Measurements from ENCODE around the gene NOP53.
A peak's percentile ranks its signal among the peaks of the same experiment; 100 is the strongest.
"Not testable (repeated sequence)": the region's sequence is repeated elsewhere in the genome, so short reads cannot be mapped to it uniquely, and the experiment has no call there.

Gene NOP53

DNA sequence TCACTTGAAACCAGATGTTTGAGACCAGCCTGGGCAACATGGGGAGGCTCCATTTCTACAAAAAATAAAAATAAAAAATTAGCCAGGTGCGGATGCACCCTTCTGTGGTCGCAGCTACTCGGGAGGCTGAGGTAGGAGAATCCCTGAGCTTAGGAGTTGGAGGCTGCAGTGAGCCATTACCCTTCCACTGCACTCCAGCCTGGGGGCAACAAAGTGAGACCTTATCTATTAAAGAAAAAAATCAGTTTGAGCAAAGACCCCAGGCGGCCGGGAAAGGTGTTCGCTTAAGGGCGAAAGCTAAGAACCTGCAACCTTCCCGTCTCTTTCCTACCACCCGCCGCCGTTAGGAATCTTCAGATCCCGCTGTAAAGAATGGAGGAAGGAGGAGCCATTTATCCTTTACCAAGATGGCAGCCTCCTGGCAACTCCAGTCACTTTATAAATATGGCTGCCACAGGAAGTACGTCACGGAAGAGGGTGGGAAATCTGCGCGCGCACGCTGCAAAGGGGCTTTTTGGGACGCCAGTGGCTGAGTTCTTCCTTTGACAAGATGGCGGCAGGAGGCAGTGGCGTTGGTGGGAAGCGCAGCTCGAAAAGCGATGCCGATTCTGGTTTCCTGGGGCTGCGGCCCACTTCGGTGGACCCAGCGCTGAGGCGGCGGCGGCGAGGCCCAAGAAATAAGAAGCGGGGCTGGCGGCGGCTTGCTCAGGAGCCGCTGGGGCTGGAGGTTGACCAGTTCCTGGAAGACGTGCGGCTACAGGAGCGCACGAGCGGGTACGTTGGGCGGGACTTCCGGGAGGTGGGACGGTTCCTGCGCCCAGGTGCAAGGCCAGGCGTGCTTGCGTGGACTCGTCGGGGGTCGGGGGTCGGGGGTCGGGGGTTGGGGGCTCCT lies at the start of gene NOP53:
Gene NOP53 (plus strand): TSS at position 537 of the 892 bp plus-strand sequence. CDS start 14 bp downstream, at position 551.
- peak; percentile 93 to 100 for DNase-seq

DNA sequence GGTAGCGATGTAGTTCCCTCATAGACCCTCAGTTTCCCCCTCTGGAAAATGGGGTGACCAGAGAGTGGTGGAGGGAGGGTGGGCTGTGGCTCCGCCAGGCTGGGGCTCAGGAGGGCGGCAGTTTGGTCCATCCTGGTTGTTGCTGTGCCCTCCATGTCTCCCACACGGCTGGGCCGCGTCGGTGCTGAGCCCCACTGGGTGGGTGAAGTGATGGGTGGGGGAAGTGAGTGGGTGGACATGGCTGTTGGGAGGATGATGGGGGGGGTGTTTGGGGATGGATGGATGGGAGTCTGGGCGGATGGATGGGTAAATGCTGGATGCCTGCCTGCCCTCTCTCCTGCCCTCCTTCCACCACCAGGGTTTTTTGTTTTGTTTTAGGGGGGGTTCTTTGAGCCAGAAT lies 48.7 kb upstream of the NOP53 start:
- DNase-seq = no peak

DNA sequence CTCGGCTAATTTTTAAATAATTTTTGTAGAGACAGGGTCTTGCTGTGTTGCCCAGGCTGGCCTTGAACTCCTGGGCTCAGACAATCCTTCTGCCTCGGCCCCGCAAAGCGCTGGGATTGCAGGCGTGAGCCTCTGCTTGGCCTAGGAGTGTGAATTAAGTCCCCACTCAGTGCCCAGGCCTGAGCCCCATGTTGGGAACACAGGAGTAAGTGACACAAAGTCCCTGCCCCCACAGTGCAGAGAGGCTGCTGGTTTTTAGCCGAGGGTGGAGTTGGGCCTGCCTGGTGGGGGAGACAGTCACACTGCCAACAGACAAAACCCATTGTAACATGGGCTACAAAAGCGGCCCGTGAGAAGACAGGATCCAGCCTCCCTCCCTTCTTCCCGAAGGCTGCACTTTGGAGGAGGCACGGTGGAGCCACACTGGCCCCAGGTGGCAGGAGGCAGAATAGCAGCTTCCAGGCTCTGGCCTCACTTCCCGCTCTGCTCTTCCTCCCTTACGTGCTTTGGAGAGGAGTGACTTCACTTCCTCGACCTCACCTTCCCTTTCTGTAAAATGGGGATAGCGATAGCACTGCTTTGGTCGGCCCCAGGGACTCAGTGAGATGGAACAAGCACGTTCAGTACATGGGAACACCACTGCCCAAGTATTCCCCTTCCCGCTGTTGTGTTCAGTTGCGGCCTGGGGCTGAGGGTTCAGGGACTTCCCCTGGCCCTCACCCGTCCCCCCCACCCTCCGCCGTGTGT lies 47.3 kb upstream of the NOP53 start:
- DNase-seq = peak; percentile 52 to 87

DNA sequence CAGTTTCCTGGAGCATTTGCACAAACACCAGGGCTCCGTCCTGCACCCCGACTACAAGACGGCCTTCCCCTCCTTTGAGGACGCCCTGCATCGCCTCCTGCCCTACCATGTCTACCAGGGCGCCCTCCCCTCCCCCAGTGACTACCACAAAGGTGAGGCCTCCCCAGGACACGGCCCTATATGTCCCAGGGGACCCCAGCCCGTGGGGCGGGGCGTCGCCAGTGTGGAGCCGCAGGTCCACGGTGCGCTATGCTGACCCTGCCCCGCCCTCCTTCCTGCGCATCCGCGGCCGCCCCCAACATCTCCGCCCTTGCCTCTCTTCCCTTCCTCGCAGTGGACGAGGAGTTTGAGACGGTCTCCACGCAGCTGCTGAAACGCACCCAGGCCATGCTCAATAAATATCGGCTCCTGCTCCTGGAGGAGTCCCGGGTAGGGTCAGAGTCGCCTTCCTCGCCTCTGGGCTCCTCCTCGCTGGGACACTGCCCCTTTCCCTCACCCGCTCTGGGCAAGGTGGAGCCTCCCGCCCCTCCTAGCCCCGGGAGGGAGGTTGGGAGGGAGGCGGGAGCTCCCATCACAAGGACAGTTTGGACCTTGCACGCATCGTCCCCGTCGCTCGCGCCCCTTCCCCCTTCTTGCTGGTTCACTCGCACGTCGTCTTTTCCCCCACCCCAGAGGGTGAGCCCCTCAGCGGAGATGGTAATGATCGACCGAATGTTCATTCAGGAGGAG lies 46.6 kb upstream of the NOP53 start:
- DNase-seq = no peak

DNA sequence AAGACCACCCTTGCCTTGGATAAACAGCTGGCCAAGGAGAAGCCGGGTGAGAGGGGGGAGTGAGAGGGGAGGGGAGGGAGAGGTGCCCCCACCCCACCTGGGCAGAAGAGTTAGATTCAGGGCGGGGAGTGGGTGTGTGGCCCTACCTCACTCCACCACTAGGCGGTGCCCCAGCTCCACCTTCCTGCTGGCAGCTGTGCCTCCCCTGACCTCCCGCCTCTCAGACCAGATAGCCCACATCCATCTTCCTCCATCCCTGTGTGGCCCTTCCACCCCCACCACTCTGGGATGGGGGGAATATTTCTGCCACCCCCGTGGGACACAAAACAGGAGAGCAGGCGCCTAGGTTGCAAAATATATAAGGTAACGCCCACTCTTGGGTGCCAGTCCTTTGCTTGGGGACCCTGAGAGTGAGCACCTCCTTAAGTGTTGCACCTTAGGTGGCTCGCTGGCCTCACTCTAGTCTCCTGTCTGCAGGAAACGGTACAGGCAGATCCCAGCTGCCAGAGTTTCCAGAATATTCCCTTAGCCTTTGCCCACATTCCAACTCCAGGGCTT lies 45.9 kb upstream of the NOP53 start:
- DNase-seq = peak in 1 of 2 donors; percentile 57

DNA sequence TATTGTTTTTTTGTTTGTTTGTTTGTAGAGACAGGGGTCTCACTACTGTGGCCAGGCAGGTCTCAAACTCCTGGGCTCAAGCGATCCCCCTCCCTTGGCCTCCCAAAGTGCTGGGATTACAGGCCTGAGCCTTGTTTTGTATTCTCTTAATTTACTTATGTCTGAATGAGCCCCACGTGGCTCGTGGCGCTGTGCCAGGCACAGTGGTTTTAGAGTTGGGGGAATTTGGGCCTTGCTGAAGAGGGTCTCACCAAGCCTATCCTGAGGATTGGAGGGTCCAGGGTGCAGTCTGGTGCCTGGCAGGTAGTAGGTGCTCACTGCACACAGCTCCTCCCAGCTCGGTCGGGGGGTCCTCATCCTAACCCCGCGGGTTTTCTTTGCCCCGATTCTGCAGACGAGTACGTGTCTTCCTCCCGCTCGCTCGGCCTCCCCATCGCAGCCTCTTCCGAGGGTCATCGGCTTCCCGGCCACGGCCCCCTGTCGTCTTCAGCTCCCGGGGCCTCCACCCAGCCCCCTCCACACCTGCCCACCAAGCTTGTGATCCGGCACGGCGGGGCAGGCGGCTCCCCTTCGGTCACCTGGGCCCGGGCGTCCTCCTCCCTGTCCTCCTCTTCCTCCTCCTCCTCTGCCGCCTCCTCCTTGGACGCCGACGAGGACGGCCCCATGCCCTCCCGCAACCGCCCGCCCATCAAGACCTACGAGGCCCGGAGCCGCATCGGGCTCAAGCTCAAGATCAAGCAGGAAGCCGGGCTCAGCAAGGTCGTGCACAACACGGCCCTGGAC lies 44.2 kb upstream of the NOP53 start:
- DNase-seq = no peak

DNA sequence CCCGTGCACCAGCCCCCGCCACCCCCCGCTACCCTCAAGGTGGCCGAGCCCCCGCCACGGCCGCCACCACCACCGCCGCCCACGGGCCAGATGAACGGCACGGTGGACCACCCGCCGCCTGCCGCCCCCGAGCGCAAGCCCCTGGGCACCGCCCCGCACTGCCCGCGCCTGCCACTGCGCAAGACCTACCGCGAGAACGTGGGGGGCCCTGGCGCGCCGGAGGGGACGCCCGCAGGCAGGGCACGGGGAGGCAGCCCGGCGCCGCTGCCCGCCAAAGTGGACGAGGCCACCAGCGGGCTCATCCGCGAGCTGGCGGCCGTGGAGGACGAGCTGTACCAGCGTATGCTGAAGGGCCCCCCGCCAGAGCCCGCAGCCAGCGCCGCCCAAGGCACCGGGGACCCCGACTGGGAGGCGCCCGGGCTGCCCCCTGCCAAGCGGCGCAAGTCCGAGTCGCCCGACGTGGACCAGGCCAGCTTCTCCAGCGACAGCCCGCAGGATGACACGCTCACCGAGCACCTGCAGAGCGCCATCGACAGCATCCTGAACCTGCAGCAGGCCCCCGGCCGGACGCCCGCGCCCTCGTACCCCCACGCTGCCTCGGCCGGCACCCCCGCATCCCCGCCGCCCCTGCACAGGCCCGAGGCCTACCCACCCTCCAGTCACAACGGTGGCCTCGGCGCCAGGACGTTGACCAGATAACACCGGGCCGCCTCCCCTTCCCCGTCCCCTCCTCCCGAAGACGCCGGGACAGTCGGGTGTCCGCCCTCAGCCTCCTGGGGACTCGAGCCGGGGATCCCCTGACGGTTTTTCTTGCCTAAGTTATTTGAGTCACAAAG lies 43.4 kb upstream of the NOP53 start:
- no peak for DNase-seq

DNA sequence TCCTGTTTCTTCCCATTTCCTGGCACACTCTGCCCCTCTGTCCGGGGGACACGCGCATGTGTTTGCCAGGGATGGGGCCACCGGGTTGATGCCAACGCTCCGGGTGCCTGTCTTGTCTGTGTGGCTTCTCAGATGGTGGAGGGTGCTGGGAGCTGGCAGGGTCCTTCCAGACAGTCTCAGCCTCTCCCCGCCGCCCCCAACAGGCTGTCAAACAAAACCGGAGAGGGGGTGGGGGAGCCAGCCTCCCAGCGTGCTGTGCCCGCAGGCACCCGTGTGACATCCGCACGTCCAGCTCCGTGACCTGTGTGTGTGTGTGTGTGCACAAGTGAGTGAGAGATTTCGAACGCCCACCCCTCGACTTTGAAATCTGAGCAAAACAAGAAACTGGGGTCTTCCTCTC lies 42.7 kb upstream of the NOP53 start:
- no peak for DNase-seq

DNA sequence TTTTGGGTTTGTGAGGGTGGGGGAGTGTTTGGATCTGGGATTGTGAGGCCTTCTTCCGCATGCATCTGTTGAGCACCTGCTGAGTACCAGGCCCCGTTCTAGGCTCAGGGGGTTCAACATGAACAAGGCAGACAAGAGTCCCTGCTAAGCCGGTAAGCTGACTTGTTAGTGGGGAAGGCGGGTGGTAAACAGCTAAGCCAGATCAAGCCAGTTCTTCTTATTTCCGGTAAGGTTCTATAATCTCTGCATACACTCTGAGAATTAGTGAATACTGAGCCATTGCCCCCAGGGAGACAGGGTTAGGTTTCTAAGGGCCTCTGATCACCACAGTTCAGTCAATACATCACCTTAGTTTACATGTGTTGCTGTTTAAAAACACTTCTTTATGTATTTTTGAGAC lies 42.0 kb upstream of the NOP53 start:
- DNase-seq = no peak

DNA sequence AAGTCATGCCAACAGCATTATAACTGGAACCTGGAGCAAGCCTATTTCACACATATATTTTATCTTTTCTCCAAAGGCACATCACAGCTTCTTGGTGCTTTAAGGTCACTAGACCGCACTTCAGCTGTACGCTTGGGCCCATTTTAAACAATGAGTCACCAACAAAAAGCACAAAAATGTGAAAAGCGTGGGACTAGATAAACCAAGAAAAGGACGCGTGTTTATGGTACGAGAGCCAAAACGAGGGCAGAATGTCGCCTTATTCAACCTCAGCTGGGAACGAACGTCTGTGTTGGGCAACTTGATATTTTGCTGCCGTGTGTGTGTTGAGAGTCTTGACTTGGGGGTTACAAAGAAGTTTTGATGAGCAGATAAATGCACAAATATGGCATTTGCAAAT lies 41.3 kb upstream of the NOP53 start:
- DNase-seq = no peak

DNA sequence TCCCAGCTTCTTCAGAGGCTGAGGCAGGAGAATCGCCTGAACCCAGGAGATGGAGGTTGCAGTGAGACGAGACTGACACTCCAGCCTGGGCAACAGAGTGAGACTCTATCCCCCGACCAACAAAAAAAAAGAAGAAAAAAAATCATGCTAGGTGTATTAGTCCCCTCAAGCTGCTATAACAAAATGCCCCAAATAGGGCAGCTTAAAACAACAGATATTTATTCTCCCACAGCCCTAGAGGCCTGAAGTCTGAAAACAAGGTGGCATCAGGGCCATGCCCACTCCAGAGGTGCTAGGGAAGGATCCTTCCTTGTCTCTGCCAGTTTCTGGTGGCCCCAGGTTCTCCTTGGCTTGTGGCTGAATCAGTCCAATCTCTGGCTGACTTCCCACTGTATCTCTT lies 40.7 kb upstream of the NOP53 start:
- no peak for DNase-seq

DNA sequence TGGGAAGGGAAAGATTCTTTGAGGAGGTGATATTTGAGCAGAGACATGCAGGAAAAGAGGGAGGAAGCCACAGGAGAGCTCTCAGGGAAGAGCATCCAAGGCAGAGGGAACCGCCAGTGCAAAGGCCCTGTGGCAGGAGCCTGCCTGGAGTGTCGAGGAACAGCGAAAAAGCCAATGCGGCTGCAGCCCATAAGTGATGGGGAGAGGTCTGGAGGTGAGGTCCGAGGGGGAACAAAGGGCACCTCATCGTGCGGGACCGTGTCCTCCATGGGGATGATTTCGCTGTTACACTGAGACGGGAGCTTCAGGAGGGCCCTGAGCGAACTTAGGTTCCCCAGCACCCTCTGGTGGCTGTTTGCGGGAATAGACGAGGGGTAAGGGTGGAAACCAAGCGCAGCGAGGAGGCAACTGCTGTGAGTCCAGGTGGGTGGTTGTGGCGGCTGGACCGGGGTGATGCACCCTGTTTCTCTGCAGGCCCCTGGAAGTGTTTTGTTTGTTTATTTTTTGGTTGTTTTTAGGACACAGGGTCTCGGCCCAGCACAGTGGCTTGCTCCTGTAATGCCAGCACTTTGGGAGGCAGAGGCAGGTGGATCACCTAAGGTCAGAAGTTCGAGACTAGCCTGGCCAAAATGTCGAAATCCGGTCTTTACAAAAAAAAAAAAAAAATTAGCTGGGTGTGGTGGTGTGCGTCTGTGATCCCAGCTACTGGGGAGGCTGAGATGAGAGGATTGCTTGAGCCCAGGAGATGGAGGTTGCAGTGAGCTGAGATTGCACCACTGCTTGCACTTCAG lies 38.0 kb upstream of the NOP53 start:
- DNase-seq = peak; percentile 49 to 92

DNA sequence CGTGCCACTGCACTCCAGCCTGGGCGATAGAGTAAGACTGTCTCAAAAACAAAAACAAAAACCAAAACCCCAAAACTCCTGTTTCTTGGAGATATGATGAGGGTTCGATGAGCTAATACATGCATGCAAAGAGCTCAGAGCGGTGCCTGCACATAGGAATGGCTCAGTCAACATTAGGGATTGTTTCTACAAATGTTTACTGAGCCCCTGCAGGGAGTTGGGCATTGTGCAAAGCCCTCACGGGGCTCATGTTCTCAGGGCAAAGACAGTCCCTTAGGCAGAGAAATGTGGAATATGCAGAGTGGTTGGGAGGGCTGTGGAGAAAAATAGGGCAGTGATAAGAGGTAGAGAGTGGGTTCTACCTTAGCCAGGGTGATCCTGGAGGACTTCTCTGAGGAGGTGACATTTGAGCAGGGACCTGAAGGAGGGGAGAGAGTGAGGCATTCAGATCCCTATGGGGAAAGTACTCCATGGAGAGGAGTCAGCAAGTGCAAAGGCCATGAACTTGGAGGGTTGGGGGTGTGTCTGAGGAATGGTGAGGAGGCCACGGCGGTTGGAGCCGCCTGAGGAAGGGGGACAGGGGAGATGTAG lies 33.6 kb upstream of the NOP53 start:
- no peak for DNase-seq

DNA sequence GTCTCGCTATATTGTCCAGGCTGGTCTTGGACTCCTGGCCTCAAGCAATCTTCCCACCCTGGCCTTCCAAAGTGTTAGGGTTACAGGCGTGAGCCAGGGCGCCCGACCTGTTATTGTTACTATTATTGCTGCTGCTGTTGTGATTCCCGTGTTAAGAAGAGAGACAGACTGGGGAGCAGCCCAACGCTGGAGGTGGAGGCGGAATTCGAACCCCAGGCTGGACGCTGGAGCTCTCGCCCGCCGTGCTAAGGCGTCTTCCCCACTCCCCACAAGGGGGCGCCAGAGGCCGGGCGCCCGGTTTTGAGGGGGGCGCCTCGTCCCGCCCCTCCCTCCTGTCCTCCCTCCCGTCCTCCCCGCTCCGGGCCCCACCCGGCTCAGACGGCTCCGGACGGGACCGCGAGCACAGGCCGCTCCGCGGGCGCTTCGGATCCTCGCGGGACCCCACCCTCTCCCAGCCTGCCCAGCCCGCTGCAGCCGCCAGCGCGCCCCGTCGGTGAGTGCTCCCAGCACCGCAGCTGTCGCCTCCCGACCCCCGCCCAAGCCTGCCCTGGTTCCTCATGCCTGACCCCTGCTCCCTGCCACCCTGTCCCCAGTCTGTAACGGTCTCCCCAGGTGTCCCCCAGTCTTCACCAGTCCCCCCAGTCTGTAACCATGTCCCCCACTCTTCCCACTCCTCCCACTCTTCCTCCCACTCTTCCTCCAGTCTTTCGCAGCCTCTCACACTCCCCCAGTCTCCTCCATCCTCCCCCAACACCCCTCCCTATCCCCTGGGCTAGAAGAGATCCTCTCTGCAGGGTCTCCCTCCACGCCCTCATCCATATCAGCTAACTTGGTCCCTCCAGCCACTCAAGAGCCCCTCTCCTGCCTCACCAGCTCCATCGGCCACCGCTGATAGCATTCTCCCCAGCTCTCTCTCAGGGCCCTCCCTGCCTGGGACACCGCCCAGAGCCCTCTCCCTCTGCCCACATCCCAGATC lies 32.0 kb upstream of the NOP53 start, which contains the start of gene EHD2:
Gene EHD2 (plus strand): TSS at position 377 of the 976 bp plus-strand sequence. CDS start 3,191 bp downstream, outside the sequence.
- DNase-seq = peak in 1 of 2 donors; percentile 44

DNA sequence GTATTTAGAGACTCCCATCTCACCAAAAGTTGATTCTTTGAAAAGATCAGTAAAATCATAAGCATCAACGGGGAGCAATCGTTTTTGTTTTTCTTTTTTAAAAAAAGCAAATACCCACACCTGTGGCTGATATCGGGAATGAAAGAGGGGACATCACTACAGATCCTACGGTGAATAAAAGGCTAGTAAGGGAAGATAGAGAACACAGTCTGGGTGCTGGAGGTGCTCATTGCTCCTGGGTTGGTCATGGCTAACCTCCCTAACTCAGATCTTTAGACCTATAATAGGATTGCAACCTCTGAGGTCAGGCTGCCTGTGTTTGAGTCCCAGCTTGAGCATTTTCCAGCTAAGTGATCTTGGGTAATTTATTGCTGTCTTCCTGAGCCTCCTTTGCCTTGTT lies 31.0 kb upstream of the NOP53 start:
- DNase-seq = no peak

DNA sequence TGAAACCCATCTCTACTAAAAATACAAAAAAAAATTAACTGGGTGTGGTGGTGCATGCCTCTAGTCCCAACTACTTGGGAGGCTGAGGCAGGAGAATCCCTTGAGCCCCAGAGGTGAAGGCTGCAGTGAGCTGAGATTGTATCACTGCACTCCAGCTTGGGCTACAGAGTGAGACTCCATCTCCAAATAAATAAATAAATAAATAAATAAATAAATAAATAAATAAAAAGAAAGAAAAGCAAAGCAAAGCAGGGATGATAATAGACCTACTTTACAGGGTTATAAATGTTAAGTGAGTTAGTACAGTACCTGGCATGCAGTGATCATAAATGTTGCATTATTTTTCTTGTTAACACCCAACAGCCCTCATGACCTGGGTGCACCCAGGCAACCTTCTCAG lies 30.5 kb upstream of the NOP53 start:
- not testable (repeated sequence) for DNase-seq

DNA sequence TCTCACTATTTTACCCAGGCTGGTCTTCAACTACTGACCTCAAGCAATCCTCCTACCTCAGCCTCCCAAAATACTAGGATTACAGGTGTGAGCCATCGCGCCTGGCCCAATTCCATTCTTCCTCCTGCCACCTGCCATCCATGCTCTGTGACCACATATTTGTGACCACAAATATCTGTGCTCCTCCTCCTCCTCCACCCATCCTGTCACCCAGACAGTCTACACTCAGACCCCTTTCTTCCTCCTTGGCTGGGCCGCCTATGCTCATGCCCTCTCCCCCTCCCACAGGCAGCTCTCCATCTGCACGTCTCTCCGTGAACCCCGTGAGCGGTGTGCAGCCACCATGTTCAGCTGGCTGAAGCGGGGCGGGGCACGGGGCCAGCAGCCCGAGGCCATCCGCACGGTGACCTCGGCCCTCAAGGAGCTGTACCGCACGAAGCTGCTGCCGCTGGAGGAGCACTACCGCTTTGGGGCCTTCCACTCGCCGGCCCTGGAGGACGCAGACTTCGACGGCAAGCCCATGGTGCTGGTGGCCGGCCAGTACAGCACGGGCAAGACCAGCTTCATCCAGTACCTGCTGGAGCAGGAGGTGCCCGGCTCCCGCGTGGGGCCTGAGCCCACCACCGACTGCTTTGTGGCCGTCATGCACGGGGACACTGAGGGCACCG lies 28.9 kb upstream of the NOP53 start:
- no peak for DNase-seq

Data from inflammatory macrophage treated with lipopolysaccharide for 1 hour (primary cell).